CD4-positive, alpha-beta T cell (primary cell): ENCODE data around the gene ARMC9. TPM values are rescaled to one million over a fixed set of nuclear protein-coding genes. Genes with fewer than 3 reads are reported as not detected.

Source experiments
- ATAC-seq: fragments of 200-7000 bp; cut with Tn5 transposase; one replicate; pipeline ENCODE4 v1.10.0; 2022; ENCODE audit warnings: mild to moderate bottlenecking; ENCODE audit not compliant: poor library complexity
- CTCF ChIA-PET: fragments of 350-600 bp; sonication (Branson Sonifier 250); formaldehyde crosslinking; loops from one replicate; lab custom pipeline; 2021; ENCODE audit warnings: antibody characterized with exemption, inconsistent platforms; lab: Charles Lee
- POLR2A ChIA-PET: fragments of 350-600 bp; sonication (Branson Sonifier 250); formaldehyde crosslinking; loops from one replicate; lab custom pipeline; 2021; ENCODE audit warnings: antibody characterized with exemption, inconsistent platforms; lab: Charles Lee
- DNase-seq, 14 experiments: peaks; one replicate each; pipeline ENCODE4 v3.0.0-alpha.2; 2013 to 2020; ENCODE audit warnings: mixed read lengths in 2 of 14
- H3K27ac ChIP-seq, 2 donors: one replicate each; pipeline versions ENCODE4 v1.5.1 to v1.7.0; 2013; ENCODE audit warnings: low read length in 2 of 2, low read depth in 1 of 2, mild to moderate bottlenecking in 1 of 2
- H3K27me3 ChIP-seq, 2 experiments: 1 replicate in 1 of 2; 2 replicates in 1 of 2; pipeline versions ENCODE4 v1.6.1 to v1.7.0; 2013; ENCODE audit warnings: low read length in 2 of 2, control low read depth in 1 of 2, mild to moderate bottlenecking in 1 of 2, moderate library complexity in 1 of 2; ENCODE audit not compliant: insufficient read depth in 2 of 2, control insufficient read depth in 1 of 2
- H3K36me3 ChIP-seq: one replicate; pipeline ENCODE4 v1.6.1; 2013; ENCODE audit warnings: low read length, control low read depth; ENCODE audit not compliant: insufficient read depth
- H3K4me1 ChIP-seq: one replicate; pipeline ENCODE4 v1.6.1; 2013; ENCODE audit warnings: low read length, control low read depth; ENCODE audit not compliant: insufficient read depth
- H3K4me3 ChIP-seq: one replicate; pipeline ENCODE4 v1.5.1; 2013; ENCODE audit warnings: mild to moderate bottlenecking, low read length, moderate library complexity
- H3K9me3 ChIP-seq, 2 experiments: 1 replicate in 1 of 2; 2 replicates in 1 of 2; pipeline versions ENCODE4 v1.6.1 to v1.7.0; 2013; ENCODE audit warnings: low read length in 2 of 2, mild to moderate bottlenecking in 2 of 2, control low read depth in 1 of 2, moderate library complexity in 1 of 2; ENCODE audit not compliant: control insufficient read depth in 1 of 2, insufficient read depth in 1 of 2
- H3K27ac Mint-ChIP-seq: one replicate; pipeline ENCODE4 v1.8.0; 2020; ENCODE audit warnings: mixed read lengths
- H3K27me3 Mint-ChIP-seq: one replicate; pipeline ENCODE4 v1.8.0; 2021; ENCODE audit warnings: mixed read lengths
- H3K36me3 Mint-ChIP-seq: one replicate; pipeline ENCODE4 v1.8.0; 2021; ENCODE audit warnings: low read depth, mixed read lengths
- H3K4me1 Mint-ChIP-seq: one replicate; pipeline ENCODE4 v1.8.0; 2021; ENCODE audit warnings: low read depth, mixed read lengths
- H3K4me3 Mint-ChIP-seq: one replicate; pipeline ENCODE4 v1.8.0; 2020; ENCODE audit warnings: mild to moderate bottlenecking, mixed read lengths
- H3K9me3 Mint-ChIP-seq: one replicate; pipeline ENCODE4 v1.8.0; 2020; ENCODE audit warnings: mixed read lengths
- intact Hi-C, 2 experiments: fragments of 100-400 bp; cut with DNase I in 1 of 2; cut with micrococcal nuclease in 1 of 2; formaldehyde crosslinking; loops; one replicate each; pipeline versions ENCODE4 v1.15.1 to v1.9.0; 2023 to 2025; cut with DNase I, micrococcal nuclease
- total RNA-seq, 174 experiments: library from RNA in 2 of 174; stranded (reverse) in 2 of 174; gene quantifications; one replicate each; pipeline ENCODE4 v1.2.3 and lab custom pipeline; 2021 to 2026
- TF ChIP-seq, protein P1 (sequence below): fragments of 200-600 bp; IDR thresholded peaks from one replicate; pipeline ENCODE4 v1.8.0; 2022; ENCODE audit warnings: antibody characterized with exemption, mild to moderate bottlenecking

ARMC9 gene
- total RNA-seq, 2 experiments from 2014 or later: 0.16 to 0.42 TPM

DNA sequence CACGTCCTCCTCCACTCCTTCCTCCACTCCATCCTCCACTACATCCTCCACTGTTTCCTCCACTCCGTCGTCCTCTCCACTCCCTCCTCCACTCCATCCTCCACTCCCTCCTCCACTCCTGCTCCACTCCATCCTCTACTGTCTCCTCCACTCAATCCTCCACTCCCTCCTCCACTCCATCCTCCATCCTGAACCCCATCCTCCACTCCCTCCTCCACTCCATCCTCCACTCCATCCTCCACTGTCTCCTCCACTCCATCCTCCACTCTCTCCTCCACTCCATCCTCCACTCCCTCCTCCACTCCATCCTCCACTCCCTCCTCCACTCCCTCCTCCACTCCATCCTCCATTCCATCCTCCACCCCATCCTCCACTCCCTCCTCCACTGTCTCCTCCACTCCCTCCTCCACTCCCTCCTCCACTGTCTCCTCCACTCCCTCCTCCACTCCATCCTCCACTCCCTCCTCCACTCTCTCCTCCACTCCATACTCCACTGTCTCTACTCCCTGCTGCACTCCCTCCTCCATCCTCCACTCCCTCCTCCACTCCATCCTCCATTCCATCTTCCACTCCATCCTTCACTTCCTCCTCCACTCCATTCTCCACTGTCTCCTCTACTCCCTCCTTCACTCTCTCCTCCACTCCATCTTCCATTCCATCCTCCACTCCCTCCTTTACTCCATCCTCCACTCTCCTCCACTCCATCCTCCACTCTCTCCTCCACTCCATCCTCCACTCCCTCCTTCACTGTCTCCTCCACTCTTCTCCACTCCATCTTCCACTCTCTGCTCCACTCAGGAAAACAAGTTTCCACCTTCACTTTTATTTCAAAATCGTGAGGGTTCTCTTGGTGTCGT, 182.8 kb downstream of the ARMC9 start:
- DNase-seq (no peak), ATAC-seq (no peak)
- Mint-ChIP-seq H3K4me1 (no peaks in the 10 kb centered on the region), H3K4me3 (no peak overlapping the region), H3K27ac (no peak overlapping the region), H3K36me3 (no peaks in the 10 kb centered on the region), H3K27me3 (peaks cover 5% of the 10 kb centered on the region), H3K9me3 (peaks cover 7% of the 10 kb centered on the region)
- Histone ChIP-seq H3K4me1 (no peaks in the 10 kb centered on the region), H3K4me3 (no peak overlapping the region), H3K27me3 (no peaks in the 10 kb centered on the region), H3K27ac (no peak overlapping the region), H3K9me3 (peaks cover 3 to 31% of the 10 kb centered on the region in 2 experiments), H3K36me3 (no peaks in the 10 kb centered on the region)
- intact Hi-C loops: no loop called here
- ChIA-PET POLR2A (no interaction called here), CTCF (no interaction called here)
- TF ChIP-seq, protein P1, sequence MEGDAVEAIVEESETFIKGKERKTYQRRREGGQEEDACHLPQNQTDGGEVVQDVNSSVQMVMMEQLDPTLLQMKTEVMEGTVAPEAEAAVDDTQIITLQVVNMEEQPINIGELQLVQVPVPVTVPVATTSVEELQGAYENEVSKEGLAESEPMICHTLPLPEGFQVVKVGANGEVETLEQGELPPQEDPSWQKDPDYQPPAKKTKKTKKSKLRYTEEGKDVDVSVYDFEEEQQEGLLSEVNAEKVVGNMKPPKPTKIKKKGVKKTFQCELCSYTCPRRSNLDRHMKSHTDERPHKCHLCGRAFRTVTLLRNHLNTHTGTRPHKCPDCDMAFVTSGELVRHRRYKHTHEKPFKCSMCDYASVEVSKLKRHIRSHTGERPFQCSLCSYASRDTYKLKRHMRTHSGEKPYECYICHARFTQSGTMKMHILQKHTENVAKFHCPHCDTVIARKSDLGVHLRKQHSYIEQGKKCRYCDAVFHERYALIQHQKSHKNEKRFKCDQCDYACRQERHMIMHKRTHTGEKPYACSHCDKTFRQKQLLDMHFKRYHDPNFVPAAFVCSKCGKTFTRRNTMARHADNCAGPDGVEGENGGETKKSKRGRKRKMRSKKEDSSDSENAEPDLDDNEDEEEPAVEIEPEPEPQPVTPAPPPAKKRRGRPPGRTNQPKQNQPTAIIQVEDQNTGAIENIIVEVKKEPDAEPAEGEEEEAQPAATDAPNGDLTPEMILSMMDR: no peak

DNA sequence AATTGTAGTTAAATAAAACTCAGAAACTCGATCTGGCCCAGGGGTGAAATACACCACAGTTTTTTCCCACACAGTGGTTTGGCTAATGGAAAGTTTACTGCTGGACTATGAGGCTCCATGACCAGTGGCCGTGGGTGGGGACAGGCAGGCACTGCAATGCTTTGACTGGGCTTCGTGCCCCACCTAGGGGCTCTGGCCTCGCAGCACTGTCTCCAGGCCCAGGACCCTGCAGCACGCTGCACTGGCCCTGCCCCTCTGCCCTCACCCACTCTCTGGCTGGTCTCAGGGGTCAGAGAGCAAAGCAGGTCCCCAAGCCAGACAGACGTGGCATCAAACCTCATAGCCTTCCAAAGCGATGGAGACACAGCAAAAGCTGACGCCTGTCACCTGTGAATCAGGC, 183.7 kb downstream of the ARMC9 start:
- ATAC-seq (no peak), DNase-seq (no peak)
- intact Hi-C loops: no loop called here
- H3K4me3 ChIP-seq: no peak overlapping the region
- Mint-ChIP-seq H3K27me3 (peaks cover 1% of the 10 kb centered on the region), H3K4me1 (no peaks in the 10 kb centered on the region), H3K36me3 (no peaks in the 10 kb centered on the region), H3K4me3 (no peak overlapping the region), H3K27ac (no peak overlapping the region), H3K9me3 (peaks cover 7% of the 10 kb centered on the region)
- POLR2A ChIA-PET: no interaction called here
- no peaks in the 10 kb centered on the region for H3K4me1 ChIP-seq
- CTCF ChIA-PET: no interaction called here
- TF ChIP-seq, protein P1: no peak
- no peaks in the 10 kb centered on the region for H3K27me3 ChIP-seq
- no peaks in the 10 kb centered on the region for H3K36me3 ChIP-seq
- H3K9me3 ChIP-seq: peaks cover 3 to 31% of the 10 kb centered on the region in 2 experiments
- H3K27ac ChIP-seq: no peak overlapping the region

DNA sequence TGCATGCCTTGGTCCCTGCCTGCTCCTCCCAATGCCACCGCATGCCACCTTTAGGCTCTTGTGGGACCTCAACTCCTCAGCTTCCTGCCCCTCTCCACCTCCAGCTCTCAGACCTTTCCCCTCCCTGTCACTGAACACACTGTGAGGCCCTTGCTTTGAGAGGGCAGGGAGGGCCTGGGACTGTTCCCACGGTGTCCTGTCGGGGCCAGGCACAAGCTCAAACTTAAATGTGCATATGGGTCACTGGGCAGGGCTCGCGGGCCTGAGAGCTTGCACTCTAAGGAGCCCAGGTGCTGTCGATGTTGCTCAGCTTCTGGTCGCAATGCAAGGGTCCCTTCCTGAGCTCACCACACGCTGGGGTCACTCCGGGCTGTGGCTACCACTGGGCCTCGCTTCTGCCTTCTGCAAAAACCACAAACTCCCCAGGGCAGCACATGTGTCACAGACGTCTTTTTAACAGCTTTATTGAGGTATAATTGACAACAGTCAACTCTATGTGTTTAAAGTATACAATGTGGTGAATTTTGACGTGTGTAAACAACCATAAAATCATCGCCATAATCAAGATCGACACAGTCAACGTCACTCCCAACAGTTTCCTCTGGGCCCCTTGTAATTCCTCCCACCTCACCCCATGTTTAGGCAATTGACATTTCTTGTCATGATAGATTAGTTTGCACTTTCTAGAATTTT, 185.1 kb downstream of the ARMC9 start:
- CTCF ChIA-PET: no interaction called here
- Histone ChIP-seq H3K27ac (no peak overlapping the region), H3K4me1 (no peaks in the 10 kb centered on the region), H3K9me3 (peaks cover 3 to 35% of the 10 kb centered on the region in 2 experiments), H3K27me3 (no peaks in the 10 kb centered on the region), H3K36me3 (no peaks in the 10 kb centered on the region), H3K4me3 (no peak overlapping the region)
- TF ChIP-seq, protein P1: no peak
- DNase-seq (no peak), ATAC-seq (no peak)
- Mint-ChIP-seq H3K36me3 (no peaks in the 10 kb centered on the region), H3K27ac (no peak overlapping the region), H3K27me3 (no peaks in the 10 kb centered on the region), H3K9me3 (peaks cover 7% of the 10 kb centered on the region), H3K4me3 (no peak overlapping the region), H3K4me1 (no peaks in the 10 kb centered on the region)
- intact Hi-C loops: no loop called here
- POLR2A ChIA-PET: no interaction called here
